Keratinocyte (primary cell): ENCODE measurements around the gene ZNF709. TPM values are rescaled to one million over a fixed set of nuclear protein-coding genes. Genes with fewer than 3 reads are reported as not detected.

Experiments
- DNase-seq: peaks from one replicate; pipeline ENCODE4 v3.0.0-alpha.2; 2011; ENCODE audit warnings: low read depth, missing footprints, low spot score
- FAIRE-seq: peaks from 2 replicates; lab custom pipeline; 2011; peaks lifted over from hg19 to GRCh38; lab: Jason Lieb, UNC
- H2AFZ ChIP-seq: 2 replicates; pipeline ENCODE4 v1.6.0; 2012; ENCODE audit warnings: low read length, control low read depth, inconsistent platforms; ENCODE audit not compliant: control insufficient read depth
- H3K27ac ChIP-seq: 2 replicates; pipeline ENCODE4 v1.5.1; 2011; ENCODE audit warnings: low read length; ENCODE audit not compliant: control insufficient read depth, insufficient read depth
- H3K27me3 ChIP-seq: 3 replicates; pipeline ENCODE4 v1.6.0; 2011; ENCODE audit warnings: low read length; ENCODE audit not compliant: control insufficient read depth, insufficient read depth; ENCODE audit errors: extremely low read depth
- H3K36me3 ChIP-seq, 2 experiments: 2 replicates in 1 of 2; 3 replicates in 1 of 2; pipeline ENCODE4 v1.5.1; 2011; ENCODE audit warnings: low read length in 2 of 2, mild to moderate bottlenecking in 1 of 2; ENCODE audit not compliant: control insufficient read depth in 2 of 2, insufficient read depth in 2 of 2; ENCODE audit errors: extremely low read depth in 1 of 2
- H3K4me1 ChIP-seq: 3 replicates; pipeline ENCODE4 v1.5.1; 2011; ENCODE audit warnings: low read length; ENCODE audit not compliant: control insufficient read depth, insufficient read depth; ENCODE audit errors: extremely low read depth
- H3K4me2 ChIP-seq: 3 replicates; pipeline ENCODE4 v1.6.0; 2011; ENCODE audit warnings: low read depth, low read length; ENCODE audit not compliant: control insufficient read depth, insufficient read depth; ENCODE audit errors: extremely low read depth
- H3K4me3 ChIP-seq, 3 experiments: fragments of 200-600 bp in 1 of 3; sonication (generic) in 1 of 3; 2 replicates in 2 of 3; 3 replicates in 1 of 3; pipeline ENCODE4 v1.5.1; 2011 to 2016; ENCODE audit warnings: low read length in 3 of 3, mild to moderate bottlenecking in 3 of 3, control low read depth in 2 of 3, inconsistent platforms in 1 of 3, low read depth in 1 of 3, mixed read lengths in 1 of 3, mixed run types in 1 of 3, moderate library complexity in 1 of 3; ENCODE audit not compliant: control insufficient read depth in 2 of 3, insufficient read depth in 2 of 3; ENCODE audit errors: extremely low read depth in 1 of 3
- H3K79me2 ChIP-seq: 2 replicates; pipeline ENCODE4 v1.6.0; 2012; ENCODE audit warnings: low read length; ENCODE audit not compliant: control insufficient read depth, insufficient read depth
- H3K9ac ChIP-seq: 3 replicates; pipeline ENCODE4 v1.6.0; 2011; ENCODE audit warnings: low read length; ENCODE audit not compliant: control insufficient read depth, insufficient read depth; ENCODE audit errors: extremely low read depth
- H3K9me1 ChIP-seq: 3 replicates; pipeline ENCODE4 v1.6.0; 2011; ENCODE audit warnings: low read length; ENCODE audit not compliant: control insufficient read depth, insufficient read depth; ENCODE audit errors: extremely low read depth
- H3K9me3 ChIP-seq: 2 replicates; pipeline ENCODE4 v1.5.1; 2012; ENCODE audit warnings: low read depth, low read length; ENCODE audit not compliant: control insufficient read depth
- H4K20me1 ChIP-seq: 3 replicates; pipeline ENCODE4 v1.6.0; 2011; ENCODE audit warnings: low read length; ENCODE audit not compliant: control insufficient read depth, insufficient read depth; ENCODE audit errors: extremely low read depth
- EZH2 ChIP-seq: IDR thresholded peaks from one replicate; pipeline ENCODE4 v1.6.1; 2012; ENCODE audit warnings: inconsistent platforms, mild to moderate bottlenecking, low read length, moderate library complexity
- dilution Hi-C: fragments of 300-500 bp; cut with MboI; formaldehyde crosslinking; loops from one replicate; pipeline ENCODE4 v1.7.0; 2020; ENCODE audit warnings: low sequenced_read_pairs; ENCODE audit not compliant: extremely low pct_ligation_motif_present
- polyA minus RNA-seq, 3 experiments: library from RNA; depleted of rRNA, polyadenylated mRNA; stranded (reverse); fragments of >200 nt; gene quantifications; 1 replicate in 1 of 3; 2 replicates in 1 of 3; 3 replicates in 1 of 3; pipeline ENCODE4 v1.2.3, GENCODE V29; 2011
- polyA plus RNA-seq, 5 experiments: library from polyadenylated mRNA; depleted of rRNA in 3 of 5; stranded (reverse) in 3 of 5; stranded (forward) in 1 of 5; unstranded in 1 of 5; fragments of >200 nt; gene quantifications; 1 replicate in 1 of 5; 2 replicates in 3 of 5; 3 replicates in 1 of 5; pipeline versions ENCODE4 v1.2.1 to v1.2.3, GENCODE V29; 2011 to 2012; ENCODE audit warnings: missing spikeins in 2 of 5, low read depth in 1 of 5, low replicate concordance in 1 of 5
- TF ChIP-seq, protein P1 (sequence below), 3 experiments: IDR thresholded peaks in 1 of 3; conservative IDR thresholded peaks in 1 of 3; optimal IDR thresholded peaks in 1 of 3; 2 replicates in 2 of 3; 3 replicates in 1 of 3; pipeline versions ENCODE3 to v1.5.1; 2011; ENCODE audit warnings: low read length in 3 of 3, mild to moderate bottlenecking in 3 of 3, moderate library complexity in 2 of 3, control low read depth in 1 of 3, inconsistent platforms in 1 of 3; ENCODE audit not compliant: insufficient read depth in 2 of 3; ENCODE audit errors: extremely low read depth in 1 of 3

Gene ZNF709
- polyA plus RNA-seq (0.62 to 0.98 TPM (median 0.75 TPM) in 3 replicates), polyA minus RNA-seq (0.66 to 2.2 TPM (median 1.8 TPM) in 3 replicates)
- polyA plus RNA-seq (2011; ENCODE audit: low read depth), result 0.07 TPM
- 0.30 and 0.43 TPM in 2 replicates for polyA plus RNA-seq (2011; cell fraction: cytosol; rRNA removed)
- polyA plus RNA-seq (2011; cell fraction: nucleus; rRNA removed), result 1.7 and 2.0 TPM in 2 replicates
- polyA plus RNA-seq (2012; ENCODE audit: low replicate concordance), result 0.50 TPM in 1 of 2 replicates, not detected in the other
- polyA minus RNA-seq (2011; cell fraction: cytosol; rRNA and poly(A)+ RNA removed), result 0.77 TPM
- 1.4 and 4.3 TPM in 2 replicates for polyA minus RNA-seq (2011; cell fraction: nucleus; rRNA and poly(A)+ RNA removed)

DNA sequence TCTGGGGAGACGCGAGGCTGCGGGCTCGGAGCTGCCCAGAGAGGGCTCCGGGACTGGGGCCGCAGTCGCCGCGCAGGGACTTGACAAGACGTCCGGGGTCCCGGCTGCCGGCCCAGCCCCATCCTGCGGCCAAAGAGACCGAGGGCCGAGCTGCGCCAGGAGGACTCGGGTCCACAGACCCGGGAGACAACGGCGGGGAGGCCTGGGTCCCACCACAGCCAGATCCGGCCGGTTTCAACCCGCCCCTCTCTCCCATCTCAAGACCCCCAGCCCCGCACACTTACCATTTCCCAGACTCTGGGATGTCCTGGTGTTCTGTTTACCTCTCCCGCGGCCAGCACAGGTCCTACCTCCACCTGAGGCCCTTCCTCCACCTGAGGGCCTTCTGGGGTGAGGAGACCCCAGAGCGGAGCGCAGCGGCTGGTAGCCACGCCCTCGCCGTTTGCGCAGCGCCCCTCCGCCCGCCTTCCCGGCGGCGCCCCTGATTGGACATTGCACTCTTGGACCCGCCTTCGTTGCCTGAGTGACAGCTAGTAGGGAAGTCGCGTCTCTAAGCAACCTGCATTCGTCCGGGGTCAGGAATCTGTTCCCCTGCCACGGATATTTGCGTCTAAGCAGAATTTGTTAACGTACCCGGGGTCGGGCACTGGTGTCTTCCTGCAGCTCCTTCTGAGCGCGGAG, at the start of gene ZNF709:
Gene ZNF709, minus strand, starts transcription at position 446 of the 681 bp plus-strand sequence. Its CDS starts 159 bp downstream, at position 287.
- Histone ChIP-seq H3K79me2 (peaks cover 5% of the 10 kb centered on the region), H3K4me1 (peaks cover 6% of the 10 kb centered on the region), H3K27ac (no peak within 1 kb of the TSS), H3K9ac (peak within 1 kb of the TSS; percentile 76), H3K9me3 (no peaks in the 10 kb centered on the region), H4K20me1 (no peaks in the 10 kb centered on the region), H3K4me3 (peak within 1 kb of the TSS; percentile 77 to 91 (median 88)), H3K27me3 (no peaks in the 10 kb centered on the region), H3K4me2 (peak within 1 kb of the TSS; percentile 89), H2AFZ (peak within 1 kb of the TSS; percentile 97), H3K36me3 (no peaks in the 10 kb centered on the region), H3K9me1 (no peaks in the 10 kb centered on the region)
- FAIRE-seq, result peak; percentile 75
- DNase-seq, result peak; percentile 30
- dilution Hi-C loops, result no loop called here
- TF ChIP-seq EZH2, result no peak
- TF ChIP-seq, protein P1, sequence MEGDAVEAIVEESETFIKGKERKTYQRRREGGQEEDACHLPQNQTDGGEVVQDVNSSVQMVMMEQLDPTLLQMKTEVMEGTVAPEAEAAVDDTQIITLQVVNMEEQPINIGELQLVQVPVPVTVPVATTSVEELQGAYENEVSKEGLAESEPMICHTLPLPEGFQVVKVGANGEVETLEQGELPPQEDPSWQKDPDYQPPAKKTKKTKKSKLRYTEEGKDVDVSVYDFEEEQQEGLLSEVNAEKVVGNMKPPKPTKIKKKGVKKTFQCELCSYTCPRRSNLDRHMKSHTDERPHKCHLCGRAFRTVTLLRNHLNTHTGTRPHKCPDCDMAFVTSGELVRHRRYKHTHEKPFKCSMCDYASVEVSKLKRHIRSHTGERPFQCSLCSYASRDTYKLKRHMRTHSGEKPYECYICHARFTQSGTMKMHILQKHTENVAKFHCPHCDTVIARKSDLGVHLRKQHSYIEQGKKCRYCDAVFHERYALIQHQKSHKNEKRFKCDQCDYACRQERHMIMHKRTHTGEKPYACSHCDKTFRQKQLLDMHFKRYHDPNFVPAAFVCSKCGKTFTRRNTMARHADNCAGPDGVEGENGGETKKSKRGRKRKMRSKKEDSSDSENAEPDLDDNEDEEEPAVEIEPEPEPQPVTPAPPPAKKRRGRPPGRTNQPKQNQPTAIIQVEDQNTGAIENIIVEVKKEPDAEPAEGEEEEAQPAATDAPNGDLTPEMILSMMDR (optimal IDR thresholded peaks at IDR 0.05 in 1 of 3, IDR thresholded peaks at IDR 0.05 in 1 of 3, conservative IDR thresholded peaks at IDR 0.05 in 1 of 3; ENCODE audit: extremely low read depth in 1 of 3, insufficient read depth in 2 of 3, low read length in 3 of 3), result no peak

DNA sequence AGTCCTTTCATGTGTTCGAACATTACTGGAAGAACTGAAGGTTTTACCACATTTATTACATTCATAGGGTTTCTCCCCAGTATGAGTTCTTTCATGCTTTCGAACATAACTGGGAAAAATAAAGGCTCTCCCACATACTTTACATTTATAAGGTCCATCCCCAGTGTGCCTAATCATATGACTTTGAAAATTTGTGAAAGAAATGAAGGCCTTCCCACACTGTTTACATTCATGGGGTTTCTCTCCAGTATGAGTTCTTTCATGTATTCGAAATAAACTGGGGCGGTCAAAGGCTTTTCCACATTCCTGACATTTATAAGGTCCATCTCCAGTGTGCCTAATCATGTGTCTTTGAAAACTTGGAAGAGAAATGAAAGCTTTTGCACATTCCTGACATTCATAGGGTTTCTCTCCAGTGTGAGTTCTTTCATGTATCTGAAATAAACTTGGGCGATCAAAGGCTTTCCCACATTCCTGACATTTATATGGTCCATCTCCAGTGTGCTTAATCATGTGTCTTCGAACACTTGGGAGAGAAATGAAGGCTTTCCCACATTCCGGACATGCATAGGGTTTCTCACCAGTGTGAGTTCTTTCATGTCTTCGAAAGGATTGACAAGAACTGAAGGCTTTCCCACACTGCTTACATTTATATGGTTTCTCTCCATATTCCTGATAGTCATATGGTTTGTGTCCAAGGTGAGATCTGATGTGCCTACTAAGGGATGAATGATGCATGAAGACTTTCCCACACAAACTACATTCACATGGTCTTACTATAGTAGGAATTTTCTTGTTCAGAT, 42.6 kb upstream of the ZNF709 start:
- H3K4me1 ChIP-seq, result no peaks in the 10 kb centered on the region
- peaks cover 13% of the 10 kb centered on the region in 2 experiments for H3K36me3 ChIP-seq
- H3K27me3 ChIP-seq, result no peaks in the 10 kb centered on the region
- dilution Hi-C loops, result no loop called here
- no peak overlapping the region for H3K4me3 ChIP-seq
- no peak for DNase-seq
- no peaks in the 10 kb centered on the region for H3K79me2 ChIP-seq
- peaks cover 49% of the 10 kb centered on the region for H3K9me3 ChIP-seq
- no peak overlapping the region for H3K27ac ChIP-seq
- H3K9me1 ChIP-seq, result no peaks in the 10 kb centered on the region
- H3K9ac ChIP-seq, result no peak overlapping the region
- no peak overlapping the region for H2AFZ ChIP-seq
- H4K20me1 ChIP-seq, result no peaks in the 10 kb centered on the region
- FAIRE-seq, result no peak
- TF ChIP-seq, protein P1 (optimal IDR thresholded peaks at IDR 0.05 in 1 of 3, IDR thresholded peaks at IDR 0.05 in 1 of 3, conservative IDR thresholded peaks at IDR 0.05 in 1 of 3; ENCODE audit: extremely low read depth in 1 of 3, insufficient read depth in 2 of 3, low read length in 3 of 3), result no peak
- TF ChIP-seq EZH2, result no peak
- no peak overlapping the region for H3K4me2 ChIP-seq
